ENCODE results near the gene STK25.

STK25 gene

GRCh38 chr2:241463276-241464135 lies 44.9 kb downstream of the STK25 start:
- no peak for DNase-seq (ENCODE audit: low read depth in 2 of 2)
- TF ChIP-seq CTCF (IDR thresholded peaks at IDR 0.05; ENCODE audit: low read depth, low read length): no peak
- H3K4me3 ChIP-seq (replicated peaks in 1 of 2; ENCODE audit: low read depth in 2 of 2, low read length in 2 of 2): no peak overlapping the region

GRCh38 chr2:241461693-241462677 lies 46.4 kb downstream of the STK25 start:
- TF ChIP-seq CTCF (IDR thresholded peaks at IDR 0.05; ENCODE audit: low read depth, low read length): no peak
- H3K4me3 ChIP-seq (replicated peaks in 1 of 2; ENCODE audit: low read depth in 2 of 2, low read length in 2 of 2): no peak overlapping the region
- DNase-seq (ENCODE audit: low read depth in 2 of 2): no peak

DNA sequence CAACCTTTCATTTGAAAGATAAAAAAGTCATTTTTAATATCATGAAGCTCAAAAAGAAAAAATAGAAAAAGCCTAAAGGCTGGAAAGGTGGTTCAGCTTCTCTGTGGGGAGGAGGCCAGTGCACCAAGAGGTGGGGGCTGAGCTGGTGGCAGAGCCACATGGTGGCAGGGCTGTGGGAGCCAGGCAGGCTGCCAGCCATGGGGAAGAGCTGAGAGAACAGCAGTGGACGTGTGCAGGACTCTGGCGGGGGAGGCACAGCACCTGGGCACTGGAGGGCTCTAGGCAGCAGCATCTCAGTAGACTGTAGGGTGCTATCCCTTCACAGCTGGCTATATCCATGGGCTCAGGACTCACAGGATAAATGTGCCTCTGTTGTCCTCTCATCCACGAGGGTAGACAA lies 47.8 kb downstream of the STK25 start:
- DNase-seq (ENCODE audit: low read depth in 2 of 2): no peak
- no peak for TF ChIP-seq CTCF (IDR thresholded peaks at IDR 0.05; ENCODE audit: low read depth, low read length)
- H3K4me3 ChIP-seq (replicated peaks in 1 of 2; ENCODE audit: low read depth in 2 of 2, low read length in 2 of 2): no peak overlapping the region

- DNase-seq (ENCODE audit: low read depth in 2 of 2): no peak
- no peak for TF ChIP-seq CTCF (IDR thresholded peaks at IDR 0.05; ENCODE audit: low read depth, low read length)
- H3K4me3 ChIP-seq (replicated peaks in 1 of 2; ENCODE audit: low read depth in 2 of 2, low read length in 2 of 2): no peak overlapping the region
Measured at GRCh38 chr2:241459520-241459919, 48.9 kb downstream of the STK25 start.

GRCh38 chr2:241458687-241459086 lies 49.7 kb downstream of the STK25 start:
- no peak for TF ChIP-seq CTCF (IDR thresholded peaks at IDR 0.05; ENCODE audit: low read depth, low read length)
- H3K4me3 ChIP-seq (replicated peaks in 1 of 2; ENCODE audit: low read depth in 2 of 2, low read length in 2 of 2): no peak overlapping the region
- DNase-seq (ENCODE audit: low read depth in 2 of 2): no peak

DNA sequence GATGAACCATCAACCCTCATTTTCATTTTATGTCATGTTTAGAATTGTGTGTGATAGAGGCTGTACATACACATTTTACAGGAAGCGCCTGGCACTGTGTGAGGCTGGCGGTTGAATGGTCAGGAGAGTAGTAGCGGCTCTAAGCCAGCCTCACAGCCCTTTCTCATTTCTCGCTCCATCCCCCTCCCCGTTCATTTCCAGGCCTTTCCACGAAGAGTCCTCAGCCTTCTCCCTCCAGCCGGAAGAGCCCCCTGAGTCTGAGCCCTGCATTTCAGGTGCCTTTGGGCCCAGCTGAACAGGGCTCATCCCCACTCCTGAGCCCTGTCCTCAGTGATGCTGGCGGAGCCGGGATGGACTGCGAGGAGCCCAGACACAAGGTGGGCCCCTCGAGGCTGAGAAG lies 51.8 kb downstream of the STK25 start:
- no peak for TF ChIP-seq CTCF (IDR thresholded peaks at IDR 0.05; ENCODE audit: low read depth, low read length)
- no peak for DNase-seq (ENCODE audit: low read depth in 2 of 2)
- no peak overlapping the region for H3K4me3 ChIP-seq (replicated peaks in 1 of 2; ENCODE audit: low read depth in 2 of 2, low read length in 2 of 2)
